Common myeloid progenitor, CD34-positive (primary cell): ENCODE data around the gene ZNF750.

ENCODE experiments used
- CTCF ChIA-PET: fragments of 350-600 bp; sonication (Branson Sonifier 250); formaldehyde crosslinking; loops from one replicate; lab custom pipeline; 2021; ENCODE audit warnings: antibody characterized with exemption; lab: Charles Lee
- POLR2A ChIA-PET: fragments of 350-600 bp; sonication (Branson Sonifier 250); formaldehyde crosslinking; loops from one replicate; lab custom pipeline; 2021; ENCODE audit warnings: antibody characterized with exemption; lab: Charles Lee
- DNase-seq, 3 donors: peaks; one replicate each; pipeline versions ENCODE4 v3.0.0 to v3.0.0-alpha.2; 2013
- H3K27ac ChIP-seq, 2 experiments: 1 replicate in 1 of 2; 2 replicates in 1 of 2; pipeline ENCODE4 v1.7.0; 2013; ENCODE audit warnings: inconsistent platforms in 2 of 2, low read length in 2 of 2, mild to moderate bottlenecking in 2 of 2, low read depth in 1 of 2, moderate library complexity in 1 of 2; ENCODE audit not compliant: severe bottlenecking in 2 of 2, insufficient read depth in 1 of 2, poor library complexity in 1 of 2
- H3K27me3 ChIP-seq, 5 experiments: replicated peaks in 2 of 5; 1 replicate in 3 of 5; 2 replicates in 2 of 5; pipeline versions ENCODE4 v1.6.1 to v1.7.0; 2013; ENCODE audit warnings: low read length in 4 of 5, mild to moderate bottlenecking in 2 of 5, moderate library complexity in 2 of 5, inconsistent platforms in 1 of 5; ENCODE audit not compliant: insufficient read depth in 5 of 5, control insufficient read depth in 4 of 5
- H3K36me3 ChIP-seq, 4 experiments: 1 replicate in 2 of 4; 2 replicates in 2 of 4; pipeline versions ENCODE4 v1.6.1 to v1.7.0; 2013; ENCODE audit warnings: low read length in 3 of 4, control low read depth in 1 of 4, mild to moderate bottlenecking in 1 of 4; ENCODE audit not compliant: control insufficient read depth in 4 of 4, insufficient read depth in 4 of 4
- H3K4me1 ChIP-seq, 4 experiments: 1 replicate in 3 of 4; 2 replicates in 1 of 4; pipeline versions ENCODE4 v1.6.1 to v1.7.1; 2013; ENCODE audit warnings: low read length in 3 of 4, mild to moderate bottlenecking in 3 of 4, control low read depth in 1 of 4, inconsistent platforms in 1 of 4, moderate library complexity in 1 of 4; ENCODE audit not compliant: control insufficient read depth in 4 of 4, insufficient read depth in 4 of 4; ENCODE audit errors: control extremely low read depth in 1 of 4
- H3K4me3 ChIP-seq, 7 experiments: 1 replicate in 4 of 7; 2 replicates in 3 of 7; pipeline versions ENCODE4 v1.5.1 to v1.7.0; 2013; ENCODE audit warnings: mild to moderate bottlenecking in 7 of 7, low read length in 6 of 7, moderate library complexity in 6 of 7, inconsistent platforms in 2 of 7, low read depth in 2 of 7, control low read depth in 1 of 7; ENCODE audit not compliant: insufficient read depth in 4 of 7, control insufficient read depth in 1 of 7; ENCODE audit errors: extremely low read depth in 1 of 7
- H3K9me3 ChIP-seq, 5 experiments: 1 replicate in 4 of 5; 2 replicates in 1 of 5; pipeline versions ENCODE4 v1.6.1 to v1.7.1; 2013; ENCODE audit warnings: low read length in 4 of 5, mild to moderate bottlenecking in 2 of 5, inconsistent platforms in 1 of 5, low read depth in 1 of 5, moderate library complexity in 1 of 5; ENCODE audit not compliant: control insufficient read depth in 4 of 5, insufficient read depth in 2 of 5; ENCODE audit errors: control extremely low read depth in 1 of 5
- WGBS: methylation state at CpG from one replicate; pipeline ENCODE4 v1.1.5; 2013; ENCODE audit not compliant: insufficient coverage; 5-methylcytosine and 5-hydroxymethylcytosine counted together

The ZNF750 gene

GRCh38 chr17:82840431-82840831 is 609 bp upstream of the ZNF750 start:
- POLR2A ChIA-PET, result no interaction called here
- Histone ChIP-seq H3K27ac (no peak overlapping the region), H3K4me3 (no peak overlapping the region)

GRCh38 chr17:82838386-82839063 is 1.3 kb downstream of the ZNF750 start:
- ChIA-PET POLR2A (no interaction called here), CTCF (interaction anchor here (0.9 to 3.0 kb wide), 5 partner anchors 26 to 79 kb away, joined by 3 to 9 read pairs (median 5); no protein-coding TSS in a partner anchor)
- WGBS, result 96% methylated on average over 15 of the region's 17 CpGs
- Histone ChIP-seq H3K27me3 (no peaks in the 10 kb centered on the region), H3K27ac (no peak overlapping the region), H3K4me3 (no peak overlapping the region), H3K9me3 (no peaks in the 10 kb centered on the region), H3K4me1 (peaks cover 0 to 4% (median 0%) of the 10 kb centered on the region in 4 experiments), H3K36me3 (peaks cover 0 to 15% (median 3%) of the 10 kb centered on the region in 4 experiments)
- no peak for DNase-seq

More at GRCh38 chr17:82840431-82840831, 609 bp upstream of the ZNF750 start:
- peaks cover 0 to 4% (median 0%) of the 10 kb centered on the region in 4 experiments for H3K4me1 ChIP-seq
- no peaks in the 10 kb centered on the region for H3K27me3 ChIP-seq
- no peaks in the 10 kb centered on the region for H3K9me3 ChIP-seq
- DNase-seq, result no peak
- CTCF ChIA-PET, result no interaction called here
- H3K36me3 ChIP-seq, result peaks cover 0 to 15% (median 2%) of the 10 kb centered on the region in 4 experiments
- WGBS, result 92% methylated on average over 6 of the region's 12 CpGs

- Histone ChIP-seq H3K36me3 (peaks cover 0 to 18% (median 5%) of the 10 kb centered on the region in 4 experiments), H3K4me1 (peaks cover 0 to 4% (median 0%) of the 10 kb centered on the region in 4 experiments), H3K27ac (no peak overlapping the region), H3K9me3 (no peaks in the 10 kb centered on the region), H3K27me3 (no peaks in the 10 kb centered on the region), H3K4me3 (no peak overlapping the region)
- ChIA-PET POLR2A (no interaction called here), CTCF (interaction anchor here (0.9 to 3.0 kb wide), 8 partner anchors 25 to 79 kb away, joined by 3 to 9 read pairs (median 4); no protein-coding TSS in a partner anchor)
- 98% methylated on average over 8 of the region's 13 CpGs for WGBS
- DNase-seq, result no peak
Measured at GRCh38 chr17:82837586-82838320, 2.1 kb downstream of the ZNF750 start.

- Histone ChIP-seq H3K4me1 (peaks cover 0 to 4% (median 0%) of the 10 kb centered on the region in 4 experiments), H3K9me3 (no peaks in the 10 kb centered on the region), H3K27ac (no peak overlapping the region), H3K27me3 (no peaks in the 10 kb centered on the region), H3K4me3 (no peak overlapping the region), H3K36me3 (peaks cover 0 to 18% (median 5%) of the 10 kb centered on the region in 4 experiments)
- 97% methylated on average over 10 of the region's 12 CpGs for WGBS
- CTCF ChIA-PET, result interaction anchor here (0.9 to 3.0 kb wide), 6 partner anchors 10 to 57 kb away, joined by 3 to 9 read pairs (median 3); no protein-coding TSS in a partner anchor
- DNase-seq, result peak in 1 of 3 donors; percentile 5
- POLR2A ChIA-PET, result no interaction called here
Measured at GRCh38 chr17:82836823-82837357, 2.9 kb downstream of the ZNF750 start.

- Histone ChIP-seq H3K27ac (no peak overlapping the region), H3K36me3 (peaks cover 0 to 18% (median 5%) of the 10 kb centered on the region in 4 experiments), H3K4me3 (no peak overlapping the region), H3K27me3 (no peaks in the 10 kb centered on the region), H3K4me1 (peaks cover 0 to 4% (median 0%) of the 10 kb centered on the region in 4 experiments), H3K9me3 (no peaks in the 10 kb centered on the region)
- CTCF ChIA-PET, result interaction anchor here (1.4 to 3.0 kb wide), 5 partner anchors 8 to 47 kb away, joined by 3 to 9 read pairs (median 4); no protein-coding TSS in a partner anchor
- POLR2A ChIA-PET, result no interaction called here
- no peak for DNase-seq
- WGBS, result 97% methylated on average over 28 of the region's 28 CpGs
Measured at GRCh38 chr17:82835766-82836512, 3.9 kb downstream of the ZNF750 start.

GRCh38 chr17:82835122-82835521 is 4.7 kb downstream of the ZNF750 start:
- POLR2A ChIA-PET, result no interaction called here
- Histone ChIP-seq H3K27me3 (no peaks in the 10 kb centered on the region), H3K4me1 (peaks cover 0 to 4% (median 0%) of the 10 kb centered on the region in 4 experiments), H3K27ac (no peak overlapping the region), H3K4me3 (no peak overlapping the region), H3K9me3 (no peaks in the 10 kb centered on the region), H3K36me3 (peaks cover 0 to 18% (median 6%) of the 10 kb centered on the region in 4 experiments)
- no peak for DNase-seq
- CTCF ChIA-PET, result interaction anchor here (0.6 to 2.6 kb wide), 3 partner anchors 9 to 285 kb away, joined by 3 to 7 read pairs (median 4); no protein-coding TSS in a partner anchor
- 100% methylated on average over 3 of the region's 9 CpGs for WGBS
